ENCODE results near the gene HPCAL1.

Gene HPCAL1

GRCh38 chr2:10357193-10358169, 54.8 kb downstream of the HPCAL1 start:
- DNase-seq: peak; percentile 55

- peak; percentile 39 for DNase-seq
Measured at GRCh38 chr2:10359246-10359645, 56.5 kb downstream of the HPCAL1 start.

GRCh38 chr2:10359731-10360329, 57.1 kb downstream of the HPCAL1 start:
- no peak for DNase-seq

GRCh38 chr2:10360460-10360849, 57.8 kb downstream of the HPCAL1 start:
- DNase-seq: no peak

GRCh38 chr2:10360850-10361588, 58.3 kb downstream of the HPCAL1 start:
- DNase-seq: peak; percentile 94

GRCh38 chr2:10362096-10362897, 59.6 kb downstream of the HPCAL1 start:
- no peak for DNase-seq

GRCh38 chr2:10362898-10363454, 60.3 kb downstream of the HPCAL1 start:
- DNase-seq: no peak

- DNase-seq: no peak
Measured at GRCh38 chr2:10363861-10364610, 61.3 kb downstream of the HPCAL1 start.

GRCh38 chr2:10365412-10365811, 62.7 kb downstream of the HPCAL1 start:
- DNase-seq: no peak

- peak; percentile 61 for DNase-seq
Measured at GRCh38 chr2:10366601-10367270, 64.0 kb downstream of the HPCAL1 start.

GRCh38 chr2:10367472-10368439, 65.1 kb downstream of the HPCAL1 start:
- DNase-seq: no peak

GRCh38 chr2:10368491-10369231, 66.0 kb downstream of the HPCAL1 start:
- no peak for DNase-seq

GRCh38 chr2:10369269-10370255, 66.9 kb downstream of the HPCAL1 start:
- no peak for DNase-seq

- no peak for DNase-seq
Measured at GRCh38 chr2:10370390-10370789, 67.7 kb downstream of the HPCAL1 start.

GRCh38 chr2:10370895-10371294, 68.2 kb downstream of the HPCAL1 start:
- no peak for DNase-seq

GRCh38 chr2:10371441-10372196, 68.9 kb downstream of the HPCAL1 start:
- no peak for DNase-seq

Measured in NCI-H82 (cell line).